Measurements from ENCODE around the gene TMEM200A.

GRCh38 chr6:130377371-130377770, 11.6 kb downstream of the TMEM200A start:
- no peak for TF ChIP-seq CTCF (IDR thresholded peaks at IDR 0.05)
- no peak for TF ChIP-seq POLR2A (IDR thresholded peaks at IDR 0.05)

Measured in body of pancreas (tissue), 4 donors.